HG03196 (cell line): ENCODE data around the gene SLC16A5.
A peak's percentile ranks its signal among the peaks of the same experiment; 100 is the strongest.
"Not testable (repeated sequence)": the region's sequence is repeated elsewhere in the genome, so short reads cannot be mapped to it uniquely, and the experiment has no call there.

Experiments used
- ATAC-seq: cut with Tn5 transposase; IDR thresholded peaks from one replicate; pipeline ENCODE4 v1.9.1; 2021; ENCODE audit not compliant: unreplicated experiment

Gene SLC16A5

GRCh38 chr17:75087558-75088453 is at the start of gene SLC16A5:
TSS of gene SLC16A5 (plus strand) at chr17:75087954. CDS start at chr17:75093637, 5,683 bp downstream.
- no peak for ATAC-seq

GRCh38 chr17:75039238-75039637 is 48.5 kb upstream of the SLC16A5 start:
- no peak for ATAC-seq

GRCh38 chr17:75041656-75042280 is 46.0 kb upstream of the SLC16A5 start:
- no peak for ATAC-seq

DNA sequence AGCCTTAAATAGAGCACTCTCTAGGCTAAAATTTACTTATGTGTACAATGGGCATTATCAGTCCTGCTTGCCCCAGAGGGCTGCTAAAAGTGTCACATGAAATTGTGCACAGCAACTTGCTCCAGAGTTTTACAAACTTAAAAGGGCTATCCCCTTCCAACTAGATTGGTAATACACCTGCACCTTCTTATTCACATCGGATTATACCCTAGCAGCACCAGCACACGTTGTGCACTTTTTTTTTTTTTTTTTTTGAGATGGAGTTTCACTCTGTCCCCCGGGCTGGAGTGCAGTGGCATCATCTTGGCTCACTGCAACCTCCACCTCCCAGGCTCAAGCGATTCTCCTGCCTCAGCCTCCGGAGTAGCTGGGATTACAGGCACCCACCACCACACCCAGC is 44.0 kb upstream of the SLC16A5 start:
- ATAC-seq: not testable (repeated sequence)

GRCh38 chr17:75044716-75045115 is 43.0 kb upstream of the SLC16A5 start:
- no peak for ATAC-seq

DNA sequence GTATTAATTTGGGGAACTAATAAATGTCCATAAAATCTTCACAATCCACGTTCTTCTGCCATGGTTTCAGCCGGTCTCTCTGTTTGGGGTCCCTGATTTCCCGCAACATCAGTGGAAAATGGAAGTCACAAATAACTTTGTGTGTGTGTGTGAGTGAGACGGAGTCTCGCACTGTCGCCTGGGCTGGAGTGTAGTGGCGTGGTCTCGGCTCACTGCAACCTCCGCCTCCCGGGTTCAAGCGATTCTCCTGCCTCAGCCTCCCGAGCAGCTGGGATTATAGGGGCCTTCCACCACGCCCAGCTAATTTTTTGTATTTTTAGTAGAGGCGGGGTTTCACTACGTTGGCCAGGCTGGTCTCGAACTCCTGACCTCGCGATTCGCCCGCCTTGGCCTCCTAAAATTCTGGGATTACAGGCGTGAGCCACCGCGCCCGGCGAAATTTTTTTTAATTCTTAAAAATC is 41.8 kb upstream of the SLC16A5 start:
- ATAC-seq: not testable (repeated sequence)

DNA sequence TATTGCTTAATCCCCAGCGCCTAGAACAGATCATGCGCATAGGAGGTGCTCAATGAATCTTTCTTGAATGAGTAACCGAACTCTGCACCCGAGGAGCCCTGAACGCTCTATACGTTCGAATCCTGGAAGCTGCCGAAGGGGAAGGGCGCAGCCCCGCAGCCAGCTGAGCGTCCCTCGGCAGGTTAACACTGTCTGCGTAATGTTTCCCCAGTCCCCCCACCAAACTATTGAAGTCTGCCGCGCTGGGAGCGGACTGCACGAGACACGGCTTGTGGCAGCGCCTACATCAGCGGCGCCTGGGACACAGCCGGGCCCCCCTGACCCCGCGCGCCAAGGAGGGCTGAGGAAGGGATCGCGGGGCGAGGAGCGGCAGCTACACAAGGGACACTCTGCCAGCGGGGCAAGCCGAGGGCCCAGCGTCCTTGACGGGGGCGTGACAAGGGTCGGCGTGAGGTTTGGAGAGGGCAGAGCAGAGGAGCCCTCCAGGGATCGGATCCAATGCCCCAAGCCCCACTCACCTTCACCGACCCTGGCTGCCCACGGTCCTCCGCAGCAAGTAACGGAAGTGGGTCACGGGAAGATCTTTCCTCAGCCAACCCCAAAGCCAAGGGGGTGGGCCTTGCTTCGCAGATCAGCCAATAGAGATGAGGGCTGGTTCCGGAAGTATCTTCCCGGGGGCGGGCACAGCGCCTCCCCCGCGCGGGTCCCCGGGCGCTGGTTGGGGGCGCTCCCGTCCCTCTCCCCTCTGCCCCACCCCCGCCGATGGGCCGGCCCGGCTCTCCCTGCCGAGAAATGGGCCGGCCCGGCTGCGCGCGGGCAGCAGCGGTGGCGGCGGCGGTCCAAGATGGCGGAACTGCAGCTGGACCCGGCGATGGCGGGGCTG is 41.1 kb upstream of the SLC16A5 start, which contains the start of the genes ATP5PD and KCTD2:
Gene ATP5PD (minus strand): TSS at position 563 of the 883 bp plus-strand sequence. CDS start 4,319 bp downstream, outside the sequence.
Gene KCTD2 (plus strand): TSS at position 819 of the 883 bp plus-strand sequence. CDS start 26 bp downstream, at position 845.
- ATAC-seq: peak; percentile 93

DNA sequence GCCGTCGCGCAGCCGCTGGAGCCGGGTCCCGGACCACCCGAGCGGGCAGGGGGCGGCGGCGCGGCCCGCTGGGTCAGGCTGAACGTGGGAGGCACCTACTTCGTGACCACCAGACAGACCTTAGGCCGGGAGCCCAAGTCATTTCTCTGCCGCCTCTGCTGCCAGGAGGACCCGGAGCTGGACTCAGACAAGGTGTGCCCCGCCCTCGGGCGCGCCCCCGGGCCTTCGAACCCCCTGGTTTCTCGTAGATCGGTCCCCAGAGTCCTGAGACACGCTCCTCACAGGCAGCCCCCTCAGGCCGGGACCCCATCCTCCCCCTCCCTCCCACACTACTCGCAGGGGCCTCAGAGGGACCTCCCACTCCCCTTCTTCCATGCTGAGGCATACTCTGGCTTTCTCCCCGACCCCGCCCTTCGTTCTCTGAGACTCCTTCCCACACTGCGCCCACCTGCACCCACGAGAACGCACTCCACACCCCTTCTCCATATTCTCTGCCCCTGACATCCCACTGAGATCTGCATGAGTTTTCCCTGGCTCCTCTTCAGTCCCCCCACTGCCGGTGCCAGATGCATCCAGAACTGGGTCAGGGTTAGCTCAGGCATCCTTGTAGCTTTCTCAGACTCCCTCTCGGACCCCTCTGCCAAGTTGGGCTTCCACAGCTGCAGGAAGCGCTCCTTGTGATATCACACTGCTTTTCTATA is 40.2 kb upstream of the SLC16A5 start:
- ATAC-seq: peak; percentile 14

DNA sequence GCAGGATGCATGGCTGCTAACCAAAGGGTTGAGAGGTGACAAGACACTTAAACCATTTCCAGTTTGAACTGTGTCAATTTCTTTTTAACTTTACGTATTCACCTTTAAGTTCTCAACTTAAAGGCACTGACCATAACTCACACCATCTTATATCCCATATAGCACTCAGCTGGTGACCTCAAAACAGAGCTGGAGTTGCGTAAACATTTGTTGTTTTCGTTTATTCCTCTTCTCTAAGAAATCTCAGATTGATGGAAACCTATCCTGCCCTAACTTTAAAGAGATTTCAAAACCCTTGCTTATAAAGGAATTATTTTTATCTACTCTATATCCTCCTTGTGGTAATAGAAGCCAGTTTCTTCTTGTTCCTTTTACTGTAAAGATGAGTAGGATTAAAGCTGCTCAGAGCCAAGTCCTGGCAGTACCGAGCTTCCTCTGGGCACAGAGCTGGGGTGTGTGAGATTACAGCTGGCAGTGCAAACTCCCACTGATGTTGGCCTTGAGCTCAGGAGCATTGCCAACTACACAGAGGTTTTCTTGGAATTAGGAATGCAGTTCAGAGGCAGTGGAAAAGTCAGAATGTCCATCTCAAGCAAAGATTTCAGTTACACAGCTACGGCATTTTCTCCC is 39.4 kb upstream of the SLC16A5 start:
- ATAC-seq: no peak

- no peak for ATAC-seq
Observed at GRCh38 chr17:75049057-75049456, 38.7 kb upstream of the SLC16A5 start.

DNA sequence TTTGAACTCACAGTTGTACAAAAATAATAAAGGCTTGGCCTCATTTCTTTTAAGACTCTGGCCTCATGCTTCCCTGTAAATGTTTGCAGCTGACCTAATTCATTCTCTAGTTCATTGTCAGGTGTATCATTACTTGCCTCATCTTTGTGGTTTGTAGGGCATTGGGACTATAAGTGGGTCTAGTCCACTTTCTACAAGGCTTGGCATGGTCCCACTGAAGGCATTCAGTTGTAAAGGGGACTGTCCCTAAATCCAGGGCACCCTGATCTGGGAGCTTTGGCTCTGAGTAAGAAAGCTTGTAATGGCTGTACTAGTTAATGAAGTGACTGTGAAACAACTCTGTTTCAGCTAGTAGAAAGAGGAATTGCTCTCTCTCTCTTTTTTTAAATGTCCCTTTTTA is 38.0 kb upstream of the SLC16A5 start:
- ATAC-seq: no peak

DNA sequence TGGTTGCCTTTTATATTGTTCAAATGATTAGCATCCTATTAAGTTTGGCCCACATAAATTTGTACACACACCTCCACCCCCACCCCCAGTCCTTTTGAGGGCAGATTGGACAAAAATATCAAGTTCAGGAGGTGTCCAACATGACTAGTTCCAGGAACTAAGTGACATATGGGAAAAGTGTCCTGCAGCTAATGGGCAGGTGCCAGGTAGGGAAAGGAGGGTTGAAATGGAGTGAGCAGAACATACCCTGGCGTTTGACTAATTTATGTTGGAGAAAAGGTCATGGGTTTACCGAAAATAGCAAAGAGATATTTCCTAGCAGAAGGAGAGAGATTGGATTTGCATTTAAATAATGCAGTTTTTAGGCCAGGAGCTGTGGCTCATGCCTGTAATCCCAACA is 35.8 kb upstream of the SLC16A5 start:
- ATAC-seq: no peak

DNA sequence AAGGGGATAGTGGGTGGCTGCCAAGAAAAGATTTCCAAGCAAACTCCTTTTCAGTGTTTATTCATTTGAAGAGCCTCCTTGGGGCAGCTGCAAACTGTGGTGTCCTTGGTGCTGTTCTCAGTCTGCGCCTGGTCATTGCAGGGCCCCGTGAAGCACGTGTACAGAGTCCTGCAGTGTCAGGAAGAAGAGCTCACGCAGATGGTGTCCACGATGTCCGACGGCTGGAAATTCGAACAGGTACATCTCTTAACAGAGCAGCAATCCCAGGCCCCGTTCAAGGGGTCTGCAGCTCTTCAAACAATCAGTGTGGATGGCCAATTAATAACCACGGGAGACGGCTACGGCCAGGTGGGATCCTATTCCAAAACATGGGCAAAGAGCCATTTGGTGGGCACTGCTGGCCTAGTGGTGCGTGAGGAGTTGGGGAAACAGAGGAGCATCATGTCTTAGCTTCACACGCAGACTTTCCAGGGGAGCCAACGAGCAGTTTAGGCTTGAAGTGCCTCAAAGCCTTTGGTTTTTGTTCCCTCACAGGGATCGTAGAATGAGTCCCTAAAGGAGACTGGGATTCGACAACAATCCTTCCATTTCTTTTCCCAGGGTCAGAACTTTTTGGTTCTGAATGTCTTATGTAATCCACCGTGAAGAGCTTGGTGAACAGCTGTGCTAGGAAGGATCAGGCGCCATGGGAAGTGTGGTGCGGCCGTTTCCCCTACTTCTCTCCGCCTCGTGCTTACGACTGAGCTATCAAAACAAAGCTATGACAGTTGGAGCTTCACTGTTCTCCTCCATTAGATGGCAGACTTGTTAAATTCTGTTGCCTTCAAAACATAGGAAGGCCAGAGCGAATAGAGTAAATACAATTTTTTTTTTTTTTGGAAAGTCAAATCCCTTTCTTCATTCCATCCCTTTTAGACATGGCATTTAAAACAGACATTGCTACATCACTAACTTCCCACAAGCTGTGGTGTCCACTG is 28.1 kb upstream of the SLC16A5 start:
- no peak for ATAC-seq

DNA sequence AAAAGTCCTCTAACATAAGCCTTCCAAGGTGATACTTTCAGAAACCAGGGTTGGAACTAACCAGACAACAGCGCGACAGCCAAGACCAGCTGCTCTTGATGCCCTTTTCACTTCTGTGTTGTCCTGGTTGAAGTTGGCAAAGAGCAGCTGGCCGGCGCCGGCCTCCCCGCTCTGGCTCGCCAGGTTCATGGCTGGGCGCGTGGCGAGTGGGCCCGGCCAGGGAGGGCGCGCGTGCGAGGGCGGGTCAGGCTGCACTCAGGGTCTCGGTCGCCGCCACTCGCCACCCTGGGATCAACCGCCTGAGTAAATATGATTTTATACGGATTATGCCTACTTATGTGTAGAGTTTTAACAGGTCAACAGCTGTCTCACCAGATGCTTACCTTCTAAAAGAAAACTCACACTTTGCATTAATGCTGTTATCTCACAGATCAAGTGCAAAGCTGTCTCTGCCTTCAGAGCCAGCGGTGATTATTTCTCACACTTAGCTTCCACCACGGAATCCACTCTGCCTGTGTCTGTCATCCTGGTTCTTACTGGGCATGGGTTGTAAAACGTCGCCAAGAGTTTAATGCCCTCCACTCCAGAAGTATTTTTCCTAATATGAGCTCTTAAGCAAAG is 27.2 kb upstream of the SLC16A5 start:
- ATAC-seq: no peak

DNA sequence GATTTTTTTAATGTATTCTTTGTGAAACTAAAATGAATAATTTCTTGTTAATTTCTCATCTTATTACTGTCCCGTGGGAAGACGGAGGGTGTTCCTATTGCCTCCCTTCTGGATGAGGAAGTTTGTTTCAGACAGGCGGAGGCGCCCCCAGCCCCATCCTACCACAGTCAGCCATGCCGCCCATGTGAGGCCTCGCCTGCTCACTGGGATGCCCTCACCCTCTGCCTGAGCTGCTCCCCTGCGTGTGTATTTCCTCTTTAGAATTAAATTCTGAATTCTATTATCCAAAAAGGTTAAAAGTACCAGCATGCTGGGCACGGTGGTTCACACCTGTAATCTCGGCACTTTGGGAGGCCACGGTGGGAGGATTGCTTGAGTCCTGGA is 26.7 kb upstream of the SLC16A5 start:
- no peak for ATAC-seq

- no peak for ATAC-seq
Observed at GRCh38 chr17:75061618-75062017, 26.1 kb upstream of the SLC16A5 start.

- ATAC-seq: no peak
Observed at GRCh38 chr17:75063201-75063600, 24.6 kb upstream of the SLC16A5 start.

GRCh38 chr17:75063626-75064025 is 24.1 kb upstream of the SLC16A5 start:
- ATAC-seq: no peak
